ENCODE data around the gene RFX6.

Gene RFX6

GRCh38 chr6:116928677-116929076 is 51.6 kb downstream of the RFX6 start:
- no peak for DNase-seq (ENCODE audit: low read depth)
- TF ChIP-seq CTCF (IDR thresholded peaks at IDR 0.05; ENCODE audit: insufficient read depth, low read depth, low read length, missing control alignments) = no peak
- no peak overlapping the region for H3K4me3 ChIP-seq (ENCODE audit: low read depth, low read length)

GRCh38 chr6:116929825-116930224 is 52.8 kb downstream of the RFX6 start:
- H3K4me3 ChIP-seq (ENCODE audit: low read depth, low read length) = no peak overlapping the region
- no peak for TF ChIP-seq CTCF (IDR thresholded peaks at IDR 0.05; ENCODE audit: insufficient read depth, low read depth, low read length, missing control alignments)
- no peak for DNase-seq (ENCODE audit: low read depth)

- no peak overlapping the region for H3K4me3 ChIP-seq (ENCODE audit: low read depth, low read length)
- DNase-seq (ENCODE audit: low read depth) = no peak
- no peak for TF ChIP-seq CTCF (IDR thresholded peaks at IDR 0.05; ENCODE audit: insufficient read depth, low read depth, low read length, missing control alignments)
Observed at GRCh38 chr6:116931456-116931855, 54.4 kb downstream of the RFX6 start.

GRCh38 chr6:116932496-116932895 is 55.5 kb downstream of the RFX6 start:
- TF ChIP-seq CTCF (IDR thresholded peaks at IDR 0.05; ENCODE audit: insufficient read depth, low read depth, low read length, missing control alignments) = no peak
- H3K4me3 ChIP-seq (ENCODE audit: low read depth, low read length) = no peak overlapping the region
- no peak for DNase-seq (ENCODE audit: low read depth)

GRCh38 chr6:116933485-116933884 is 56.4 kb downstream of the RFX6 start:
- DNase-seq (ENCODE audit: low read depth) = no peak
- TF ChIP-seq CTCF (IDR thresholded peaks at IDR 0.05; ENCODE audit: insufficient read depth, low read depth, low read length, missing control alignments) = no peak
- H3K4me3 ChIP-seq (ENCODE audit: low read depth, low read length) = no peak overlapping the region

GRCh38 chr6:116938305-116938704 is 61.3 kb downstream of the RFX6 start:
- DNase-seq (ENCODE audit: low read depth) = no peak
- TF ChIP-seq CTCF (IDR thresholded peaks at IDR 0.05; ENCODE audit: insufficient read depth, low read depth, low read length, missing control alignments) = no peak
- H3K4me3 ChIP-seq (ENCODE audit: low read depth, low read length) = no peak overlapping the region

GRCh38 chr6:116941727-116942126 is 64.7 kb downstream of the RFX6 start:
- no peak for TF ChIP-seq CTCF (IDR thresholded peaks at IDR 0.05; ENCODE audit: insufficient read depth, low read depth, low read length, missing control alignments)
- no peak overlapping the region for H3K4me3 ChIP-seq (ENCODE audit: low read depth, low read length)
- DNase-seq (ENCODE audit: low read depth) = no peak

Data from GM12865 (cell line).